Gastroesophageal sphincter (tissue), 3 donors: Measurements from ENCODE around the gene ATRAID.

ENCODE experiments used
- CTCF ChIP-seq, 4 experiments: fragments of 200-600 bp in 2 of 4; fragments of 450-650 bp in 2 of 4; sonication (generic) in 1 of 4; IDR thresholded peaks; one replicate each; pipeline ENCODE4 v1.5.1; 2017 to 2019; ENCODE audit warnings: antibody characterized with exemption in 4 of 4, mild to moderate bottlenecking in 2 of 4, moderate library complexity in 2 of 4
- EP300 ChIP-seq: sonication (generic); formaldehyde crosslinking; IDR thresholded peaks from one replicate; pipeline ENCODE4 v1.6.1; 2017; ENCODE audit warnings: antibody characterized with exemption, mild to moderate bottlenecking
- POLR2A ChIP-seq, 2 donors: fragments of 450-650 bp; IDR thresholded peaks; one replicate each; pipeline ENCODE4 v1.6.1; 2017; ENCODE audit warnings: antibody characterized with exemption in 2 of 2, mild to moderate bottlenecking in 2 of 2, moderate library complexity in 1 of 2
- POLR2AphosphoS5 ChIP-seq: sonication (generic); formaldehyde crosslinking; IDR thresholded peaks from one replicate; pipeline ENCODE4 v1.6.1; 2017; ENCODE audit warnings: antibody characterized with exemption

GRCh38 chr2:27177441-27178351 is 34.1 kb upstream of the ATRAID start:
- TF ChIP-seq POLR2A (IDR thresholded peaks at IDR 0.05) (no peak), EP300 (no peak), CTCF (IDR thresholded peaks at IDR 0.05) (no peak), POLR2AphosphoS5 (no peak)
